Uterus (tissue), 2 donors: ENCODE results near the gene SETD3.

Experiments
- CTCF ChIP-seq, 4 experiments: fragments of 200-600 bp in 2 of 4; fragments of 450-650 bp in 2 of 4; sonication (generic) in 2 of 4; IDR thresholded peaks; one replicate each; pipeline ENCODE4 v1.5.1; 2016 to 2019; ENCODE audit warnings: antibody characterized with exemption in 4 of 4, mild to moderate bottlenecking in 2 of 4, moderate library complexity in 1 of 4
- POLR2A ChIP-seq, 2 donors: fragments of 450-650 bp; IDR thresholded peaks; one replicate each; pipeline ENCODE4 v1.6.1; 2016; ENCODE audit warnings: antibody characterized with exemption in 2 of 2, mild to moderate bottlenecking in 1 of 2, moderate library complexity in 1 of 2

DNA sequence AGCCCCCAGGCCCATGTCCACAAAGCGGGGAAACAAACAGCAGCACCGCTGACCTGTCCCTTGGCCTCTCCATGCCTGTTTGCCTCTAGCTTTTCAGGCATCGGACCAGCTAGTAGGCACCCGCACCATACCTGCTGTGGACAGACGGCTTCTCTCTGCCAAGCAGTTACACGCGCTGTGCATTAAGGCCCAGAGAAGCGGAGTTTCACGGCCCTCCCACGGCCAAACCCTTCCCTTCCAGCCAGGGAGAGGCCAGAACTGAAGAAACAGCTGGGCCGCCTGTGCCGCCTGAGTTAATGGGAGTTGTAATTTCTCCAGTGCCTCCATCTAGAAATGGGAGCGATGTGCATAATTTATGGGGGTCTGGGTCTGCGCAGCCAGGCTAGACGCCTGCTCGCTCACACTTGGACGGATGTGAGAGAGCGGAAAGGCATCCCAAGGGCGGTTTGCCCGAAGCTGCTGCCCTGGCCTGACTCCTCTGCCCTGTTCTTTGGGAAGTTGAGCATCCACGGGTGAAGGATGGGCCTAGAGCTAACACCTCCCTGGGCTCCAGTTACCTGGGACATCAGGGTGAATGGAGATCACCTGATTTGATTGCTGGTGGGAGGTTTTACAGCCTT is 119.0 kb downstream of the SETD3 start:
- TF ChIP-seq CTCF (IDR thresholded peaks at IDR 0.05) (no peak), POLR2A (IDR thresholded peaks at IDR 0.05) (no peak)
